DMS153 (cell line): ENCODE data around the gene SLC22A13.
"Not testable (repeated sequence)": the region's sequence is repeated elsewhere in the genome, so short reads cannot be mapped to it uniquely, and the experiment has no call there.

ENCODE experiments used
- DNase-seq: peaks from one replicate; lab custom pipeline; 2025; lab: John Stamatoyannopoulos, UW

Gene SLC22A13

DNA sequence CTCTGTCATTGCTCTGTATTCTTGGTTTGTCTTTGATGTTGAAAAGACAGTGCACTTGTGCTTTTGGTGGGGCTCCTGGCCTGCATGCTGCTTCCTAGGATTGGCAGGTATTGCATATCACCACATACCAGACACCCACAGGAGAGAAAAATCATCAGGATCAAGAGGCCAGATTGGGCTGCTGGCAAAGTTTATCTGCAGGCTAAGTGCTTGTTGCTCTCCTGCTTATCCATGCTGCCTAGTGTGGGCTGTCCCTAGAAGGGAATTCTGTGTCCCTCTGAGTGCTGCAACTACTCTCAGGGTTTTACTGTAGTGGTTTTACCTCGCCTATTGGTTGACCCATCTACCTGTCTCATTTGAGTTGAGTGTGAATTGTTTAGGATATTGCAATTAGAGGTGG is 833 bp upstream of the SLC22A13 start:
- DNase-seq, result no peak

DNA sequence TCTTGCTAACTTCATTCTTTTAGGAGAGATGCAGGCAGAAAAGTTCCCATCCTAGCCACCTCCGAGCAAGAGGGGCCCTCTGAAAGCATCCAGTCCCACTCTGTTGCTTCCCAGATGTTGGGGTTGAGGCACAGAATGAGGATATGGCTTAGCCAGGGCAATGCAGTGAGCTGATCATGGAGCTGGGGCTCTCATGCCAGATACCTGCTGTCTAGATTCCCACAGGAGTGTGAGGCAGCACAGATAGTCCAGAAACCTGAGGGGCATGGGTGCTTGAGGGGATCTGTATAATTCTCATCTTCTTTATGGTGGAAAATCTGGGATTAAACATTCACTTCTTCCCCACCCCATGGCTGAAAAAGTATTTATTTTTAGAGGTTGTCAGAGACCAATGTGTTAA is 1.2 kb downstream of the SLC22A13 start:
- DNase-seq, result no peak

DNA sequence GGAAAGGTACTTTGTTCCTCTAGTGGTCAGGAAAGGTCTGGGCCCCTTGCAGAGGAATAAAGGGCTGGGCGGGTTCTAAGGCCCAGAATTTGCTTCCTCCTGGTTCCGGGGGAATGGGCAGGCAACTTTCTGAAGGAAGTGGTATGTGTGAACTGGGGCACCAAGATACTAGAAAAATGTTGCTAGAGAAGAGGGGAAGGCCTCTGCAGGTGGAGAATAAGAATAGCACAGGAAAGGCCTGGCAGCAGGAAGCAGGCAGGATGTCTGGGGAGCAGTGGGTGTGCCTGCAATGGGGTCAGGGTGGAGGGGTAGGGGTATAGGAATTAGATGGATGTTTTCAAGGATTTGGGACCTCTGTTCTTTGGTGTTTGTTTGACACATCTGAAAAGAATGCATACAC is 2.0 kb downstream of the SLC22A13 start:
- DNase-seq, result no peak

DNA sequence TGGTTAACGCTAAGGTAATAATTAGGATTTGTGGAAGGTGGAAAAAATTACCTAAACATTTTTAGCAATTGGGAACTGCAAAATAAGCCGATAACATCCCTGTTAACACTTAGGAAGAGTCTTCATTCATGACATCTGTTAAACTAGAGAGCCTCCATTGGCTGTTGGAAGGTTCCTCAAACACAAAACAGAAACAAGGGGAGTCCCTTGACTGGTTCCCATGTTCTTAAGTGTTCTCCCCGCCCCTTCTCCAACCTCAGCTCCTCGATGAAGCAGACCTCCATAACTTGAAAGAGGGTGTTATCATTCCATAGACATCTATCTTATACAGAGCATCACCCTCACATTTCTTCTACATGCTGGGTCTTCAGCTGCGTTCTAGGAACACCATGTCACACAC is 2.5 kb downstream of the SLC22A13 start:
- DNase-seq, result no peak

DNA sequence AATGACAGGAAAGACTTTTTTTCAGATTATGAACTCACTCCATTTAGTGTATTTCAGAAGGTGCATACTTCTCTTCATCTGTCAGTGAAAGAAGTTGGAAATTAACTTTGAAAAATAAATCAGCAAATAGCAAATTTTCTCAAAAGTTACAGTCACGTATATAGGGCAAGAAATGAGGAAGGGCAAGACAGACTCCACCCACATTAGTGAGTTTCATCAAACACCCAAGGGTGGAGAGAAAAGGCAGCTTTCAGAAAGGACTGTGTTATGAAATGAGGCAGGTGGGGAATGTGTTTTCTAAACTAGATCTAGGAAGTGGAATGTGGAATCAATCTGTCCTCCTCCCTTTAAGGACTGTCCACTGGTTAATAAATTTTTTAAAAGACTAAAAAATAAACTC is 2.9 kb downstream of the SLC22A13 start:
- DNase-seq, result no peak

DNA sequence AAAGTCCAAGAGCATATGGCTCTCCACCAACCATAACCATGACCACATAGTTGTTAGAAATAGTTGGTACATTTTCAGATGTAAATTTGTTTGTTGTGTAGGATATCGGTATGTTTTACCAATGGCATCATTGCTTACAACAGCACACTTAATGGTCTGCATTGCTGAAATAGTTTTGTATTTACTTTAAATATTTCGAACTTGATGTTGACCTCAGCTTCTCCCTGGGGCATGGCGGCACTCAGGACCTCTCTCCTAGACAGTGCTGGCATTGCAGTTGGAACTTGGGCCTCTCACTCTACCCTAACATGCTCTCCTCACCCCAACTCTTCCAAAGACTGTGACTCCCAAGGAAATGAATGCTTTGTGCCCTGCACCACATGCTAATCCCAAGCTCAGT is 5.0 kb downstream of the SLC22A13 start:
- DNase-seq, result no peak

DNA sequence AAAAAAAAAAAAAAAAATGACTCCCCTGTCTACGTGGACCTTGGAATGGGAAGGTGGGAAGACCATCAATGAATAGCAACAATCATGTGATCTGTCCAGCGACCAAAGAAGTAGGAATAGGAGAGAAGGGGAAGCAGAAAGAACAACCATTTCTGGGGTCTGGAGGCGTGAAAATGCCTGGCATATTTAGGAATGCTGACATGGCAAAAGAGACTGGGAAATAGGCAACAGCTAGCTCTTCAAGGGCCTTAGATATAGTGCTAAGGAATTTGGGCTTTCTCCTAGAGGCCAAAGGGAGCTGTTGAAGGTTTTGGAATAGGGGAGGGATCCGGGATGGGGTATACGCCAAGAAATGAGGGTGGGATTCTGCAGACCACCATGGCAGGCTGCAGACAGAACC is 5.9 kb downstream of the SLC22A13 start:
- DNase-seq, result no peak

DNA sequence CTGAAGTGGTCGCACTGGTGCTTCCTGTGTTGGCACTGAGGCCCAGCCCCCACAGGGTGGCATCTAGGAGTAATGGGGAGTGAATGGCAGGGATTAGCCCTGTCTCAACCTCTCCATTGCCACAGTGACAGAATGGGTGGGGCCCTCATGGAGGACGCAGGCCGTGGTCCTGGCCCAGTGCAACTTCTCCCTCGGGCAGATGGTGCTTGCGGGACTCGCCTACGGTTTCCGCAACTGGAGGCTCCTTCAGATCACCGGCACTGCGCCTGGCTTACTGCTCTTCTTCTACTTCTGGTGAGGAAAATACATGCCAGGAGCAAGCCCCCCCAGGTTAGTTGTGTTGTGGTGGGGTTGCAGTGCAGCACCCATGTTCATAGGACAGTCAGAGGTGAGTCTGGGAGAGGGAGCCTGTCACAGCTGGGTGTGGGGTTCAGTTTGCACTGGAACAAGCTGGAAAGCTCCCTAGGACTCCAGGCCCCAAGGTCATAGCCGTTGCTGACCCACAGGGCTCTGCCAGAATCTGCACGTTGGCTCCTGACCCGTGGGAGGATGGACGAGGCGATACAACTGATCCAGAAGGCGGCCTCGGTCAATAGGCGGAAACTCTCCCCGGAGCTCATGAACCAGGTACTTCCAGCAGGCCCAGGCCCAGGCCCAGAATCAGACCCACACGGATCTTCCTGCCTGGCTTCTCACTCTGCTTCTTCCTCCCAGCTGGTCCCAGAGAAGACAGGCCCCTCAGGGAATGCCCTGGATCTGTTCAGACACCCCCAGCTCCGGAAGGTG is 9.4 kb downstream of the SLC22A13 start:
- DNase-seq, result no peak

DNA sequence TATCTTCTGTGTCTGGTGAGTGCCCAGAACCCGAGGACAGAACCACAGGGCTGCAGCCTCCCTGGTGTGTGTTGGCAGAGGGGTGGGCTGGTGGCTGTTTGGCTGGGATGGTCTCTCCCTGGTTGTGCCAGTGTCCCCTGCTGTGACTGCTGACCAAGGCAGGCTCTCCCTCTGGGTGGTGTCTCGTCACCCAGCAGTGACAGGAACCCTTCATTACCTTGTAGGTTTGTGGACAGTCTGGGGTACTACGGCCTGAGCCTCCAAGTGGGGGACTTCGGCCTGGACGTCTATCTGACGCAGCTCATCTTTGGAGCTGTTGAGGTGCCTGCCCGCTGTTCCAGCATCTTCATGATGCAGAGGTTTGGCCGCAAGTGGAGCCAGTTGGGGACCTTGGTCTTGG is 10.0 kb downstream of the SLC22A13 start:
- DNase-seq, result no peak

DNA sequence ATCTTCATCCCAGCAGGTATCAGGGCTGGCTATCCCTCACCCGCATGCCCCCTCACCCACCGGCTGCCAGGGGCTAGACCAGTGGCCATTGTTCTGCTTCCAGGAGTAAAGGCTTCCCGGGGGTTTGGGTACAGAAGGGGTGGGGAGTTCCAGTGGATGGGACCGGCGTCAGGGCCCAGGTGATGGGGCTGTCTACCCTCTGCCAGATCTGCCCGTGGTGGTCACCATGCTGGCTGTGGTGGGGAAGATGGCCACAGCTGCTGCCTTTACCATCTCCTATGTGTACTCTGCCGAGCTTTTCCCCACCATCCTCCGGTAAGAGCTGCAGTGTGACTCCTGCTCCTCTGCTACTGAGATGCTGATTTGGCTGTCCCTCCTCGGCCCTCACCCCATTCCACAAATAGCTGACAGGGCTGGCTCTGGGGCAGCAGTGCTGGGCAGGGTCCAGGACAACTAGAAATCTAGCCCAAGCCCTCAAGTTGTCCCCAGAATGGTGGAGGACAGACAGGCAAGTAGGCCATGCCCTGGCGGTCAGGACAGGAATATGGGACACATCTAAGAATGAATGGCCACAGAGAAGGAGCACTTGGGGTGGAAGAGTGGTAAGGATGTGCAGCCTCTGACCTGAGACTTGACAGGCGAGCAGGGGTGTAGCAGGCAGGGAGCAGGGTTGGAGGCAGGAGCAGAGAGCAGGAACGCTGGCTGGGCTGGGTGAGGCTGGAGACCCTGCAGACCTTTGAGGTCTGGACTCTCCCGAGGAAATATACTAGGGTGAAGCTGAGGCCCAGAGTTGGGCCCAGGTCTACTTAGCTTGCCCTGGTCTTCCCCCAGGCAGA is 10.7 kb downstream of the SLC22A13 start:
- DNase-seq, result no peak

DNA sequence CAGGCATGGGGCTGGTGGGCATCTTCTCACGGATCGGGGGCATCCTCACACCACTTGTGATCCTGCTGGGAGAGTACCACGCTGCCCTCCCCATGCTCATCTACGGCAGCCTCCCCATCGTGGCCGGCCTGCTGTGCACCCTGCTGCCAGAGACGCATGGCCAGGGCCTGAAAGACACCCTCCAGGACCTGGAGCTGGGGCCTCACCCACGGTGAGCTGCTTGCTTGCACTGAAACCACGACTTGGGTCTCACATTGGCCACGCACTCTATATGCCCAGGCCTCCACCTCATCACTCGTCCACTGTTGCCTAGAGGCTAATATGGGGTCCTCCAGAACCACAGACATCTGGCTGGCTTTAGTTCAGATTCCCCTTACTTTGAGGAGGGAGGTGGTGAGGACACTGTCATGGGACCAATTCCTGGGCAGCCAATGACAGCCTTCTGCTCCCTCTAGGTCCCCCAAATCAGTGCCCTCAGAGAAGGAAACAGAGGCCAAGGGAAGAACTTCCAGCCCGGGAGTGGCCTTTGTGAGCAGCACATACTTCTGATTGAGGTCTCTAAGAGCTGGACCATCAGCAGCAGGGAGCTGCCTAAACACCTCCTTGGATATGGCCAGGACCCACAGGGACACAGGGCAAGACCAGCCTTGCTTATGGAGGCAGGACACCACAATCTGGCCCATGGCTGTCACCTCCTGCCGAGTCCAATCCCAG is 11.5 kb downstream of the SLC22A13 start:
- DNase-seq, result no peak

DNA sequence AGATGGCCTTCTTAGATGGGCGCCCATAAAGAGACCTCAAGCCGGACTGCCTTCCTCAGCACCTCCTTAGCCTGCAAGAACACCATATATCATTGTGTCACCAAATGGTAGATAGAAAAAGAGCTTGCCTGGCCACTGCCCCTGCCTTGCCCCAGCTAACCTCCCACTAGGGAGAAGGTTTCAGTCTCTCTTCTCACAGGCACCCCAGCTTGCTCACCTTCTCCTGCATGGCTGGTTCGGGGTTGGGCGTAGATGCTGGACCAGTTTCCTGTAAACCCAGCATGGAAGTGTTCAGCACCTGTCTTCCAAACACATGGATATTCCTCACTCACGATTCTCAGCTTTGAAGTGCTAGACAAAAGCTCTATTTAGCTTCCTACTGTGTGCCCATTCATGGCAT is 13.2 kb downstream of the SLC22A13 start:
- no peak for DNase-seq

DNA sequence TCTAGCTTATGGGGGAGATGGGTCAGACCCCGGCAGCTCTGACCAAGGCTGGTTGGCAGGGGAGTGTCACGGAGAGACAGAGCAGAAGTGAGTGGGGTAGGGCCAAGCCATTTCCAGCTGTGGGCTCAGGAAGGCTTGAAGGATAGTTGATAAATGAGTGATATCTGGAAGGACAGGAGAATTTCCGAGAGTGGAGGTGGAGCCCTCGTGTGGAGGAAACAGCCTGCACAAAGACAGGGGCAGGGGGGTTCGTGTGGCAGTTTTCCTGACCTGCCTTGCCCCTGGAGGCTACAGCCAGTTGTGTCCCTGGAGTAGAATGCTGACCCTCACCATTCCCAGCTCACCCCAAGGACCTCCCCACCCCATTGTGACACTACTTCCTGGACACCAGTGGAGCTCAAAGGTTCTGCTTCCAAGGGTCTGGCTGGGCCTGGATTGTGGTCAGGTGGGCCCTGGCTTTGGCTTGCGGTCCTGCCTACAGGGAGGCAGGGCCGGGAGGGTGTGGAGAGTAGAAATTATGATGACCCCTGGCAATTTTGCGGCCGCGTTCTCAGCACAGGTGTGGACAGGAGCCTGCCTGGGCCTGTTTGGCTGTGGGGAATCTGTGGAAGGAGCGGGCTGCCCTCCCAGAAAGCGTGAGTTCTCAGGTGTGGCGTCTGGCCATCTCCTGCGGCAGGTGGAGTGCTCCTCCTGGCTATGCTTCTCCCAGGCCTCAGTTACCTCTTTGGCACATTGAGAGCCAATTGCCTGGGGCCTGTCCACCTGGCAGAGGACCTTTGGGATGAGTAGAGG is 16.5 kb downstream of the SLC22A13 start, which contains the start of gene SLC22A14:
Gene SLC22A14 (plus strand): TSS at position 400 of the 792 bp plus-strand sequence. CDS start 23,733 bp downstream, outside the sequence.
- no peak for DNase-seq

DNA sequence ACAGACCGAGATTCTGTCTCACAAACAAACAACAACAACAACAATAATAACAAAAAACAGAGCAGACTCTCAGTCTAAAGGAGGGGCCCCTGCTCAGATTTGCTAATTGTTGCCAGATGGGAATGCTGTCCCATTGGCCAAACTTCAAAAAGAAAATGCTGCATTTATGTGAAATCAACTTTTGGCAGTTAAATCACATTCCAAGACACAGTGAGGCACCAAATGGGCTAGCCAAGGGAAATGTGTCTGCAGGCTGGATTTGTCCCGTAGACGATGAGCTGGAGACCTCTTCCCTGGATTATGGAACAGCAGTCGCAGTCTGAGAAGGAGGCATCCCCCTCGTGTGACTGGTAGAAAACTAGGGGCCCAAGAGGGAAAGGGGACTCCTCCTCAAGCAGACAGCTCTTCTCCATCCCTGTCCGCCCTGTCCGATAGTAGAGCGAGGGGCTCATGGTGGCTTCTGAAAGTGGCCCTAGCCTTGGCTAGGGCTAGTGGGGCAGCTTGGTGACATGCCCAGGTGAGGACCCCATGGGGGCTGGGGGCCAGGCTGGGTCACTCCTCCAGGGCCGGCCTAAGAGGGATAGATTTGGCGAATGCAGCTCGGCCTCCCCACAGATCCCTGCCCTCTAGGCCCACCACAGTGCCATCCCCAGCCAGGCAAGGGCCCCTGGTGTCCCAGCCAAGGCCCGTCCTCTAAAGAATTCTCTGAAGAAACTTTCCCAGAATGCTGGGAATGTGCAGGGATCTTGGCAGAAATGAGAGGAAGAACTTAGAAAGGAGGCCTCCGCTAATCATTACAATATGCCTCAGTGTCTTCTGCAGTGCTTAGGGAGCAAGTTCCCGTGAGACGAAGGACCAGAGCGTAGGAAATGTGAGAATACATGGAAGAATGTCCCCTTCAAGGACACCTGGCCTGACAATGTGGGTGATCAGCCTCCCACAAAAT is 18.5 kb downstream of the SLC22A13 start:
- no peak for DNase-seq

DNA sequence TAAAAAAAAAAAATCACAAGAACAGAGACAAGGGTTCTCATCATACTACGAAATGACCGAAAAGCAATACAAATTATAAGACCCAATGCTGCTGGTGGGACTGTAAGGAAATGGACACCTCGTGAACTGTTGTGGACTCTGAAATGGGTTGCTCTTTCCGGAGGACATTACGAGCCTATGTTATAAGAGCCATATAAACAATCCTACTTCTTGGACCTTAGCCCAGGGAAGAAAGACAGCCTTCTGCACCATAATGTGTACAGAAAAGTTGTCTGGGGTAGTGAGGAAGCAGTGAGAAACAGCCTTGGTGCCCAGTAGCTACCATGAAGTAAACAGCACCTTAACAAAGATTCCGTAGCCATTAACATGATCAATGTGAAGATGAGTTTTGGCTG is 19.1 kb downstream of the SLC22A13 start:
- DNase-seq, result no peak

DNA sequence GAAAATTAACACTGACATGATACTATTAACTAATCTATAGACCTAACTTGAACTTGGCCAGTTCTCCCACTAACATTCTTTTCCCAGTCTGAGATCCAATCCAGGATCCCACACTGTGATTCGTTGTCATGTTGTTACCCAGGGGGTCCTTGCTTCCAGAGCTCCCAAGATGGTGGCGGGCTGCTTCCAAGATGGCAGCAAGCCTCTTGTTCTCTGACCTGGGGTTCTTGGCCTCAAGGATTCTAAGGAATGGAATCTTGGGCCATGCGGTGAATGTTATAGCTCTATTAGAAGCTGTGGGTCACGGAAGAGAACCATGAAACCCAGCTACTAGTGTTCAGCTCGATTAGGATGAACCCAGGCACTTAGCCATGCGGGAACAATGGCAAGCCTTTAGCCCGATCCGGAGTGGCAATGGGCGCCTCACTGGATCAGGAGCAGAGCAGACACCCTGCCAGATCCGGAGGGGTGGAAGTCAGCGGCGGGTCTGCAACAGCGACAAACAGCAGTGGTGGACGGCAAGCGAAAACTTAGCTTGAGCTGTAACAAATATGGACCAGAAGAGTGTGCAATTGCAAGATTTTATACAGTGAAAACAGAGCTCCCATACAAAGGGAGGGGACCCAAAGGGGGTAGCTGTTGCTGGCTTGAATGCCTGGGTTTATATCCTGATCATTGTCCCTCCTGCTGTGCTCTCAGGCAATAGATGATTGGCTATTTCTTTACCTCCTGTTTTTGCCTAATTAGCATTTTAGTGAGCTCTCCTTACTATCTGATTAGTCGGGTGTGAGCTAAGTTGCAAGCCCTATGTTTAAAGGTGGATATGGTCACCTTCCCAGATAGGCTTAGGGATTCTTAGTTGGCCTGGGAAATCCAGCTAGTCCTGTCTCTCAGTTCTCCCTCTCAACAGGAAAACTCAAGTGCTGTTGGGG is 23.9 kb downstream of the SLC22A13 start:
- DNase-seq, result not testable (repeated sequence)

DNA sequence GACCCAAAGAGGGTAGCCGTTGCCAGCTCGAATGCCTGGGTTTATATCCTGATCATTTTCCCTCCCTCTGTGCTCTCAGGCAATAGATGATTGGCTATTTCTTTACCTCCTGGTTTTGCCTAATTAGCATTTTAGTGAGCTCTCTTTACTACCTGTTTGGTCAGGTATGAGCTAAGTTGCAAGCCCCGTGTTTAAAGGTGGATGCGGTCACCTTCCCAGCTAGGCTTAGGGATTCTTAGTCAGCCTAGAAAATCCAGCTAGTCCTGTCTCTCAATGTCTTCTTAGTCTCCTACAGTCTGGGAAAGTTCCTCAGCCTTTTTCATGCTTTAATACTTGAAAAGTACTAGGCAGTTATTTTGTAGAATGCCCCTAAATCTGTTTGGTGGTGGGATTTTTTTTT is 31.4 kb downstream of the SLC22A13 start:
- DNase-seq, result not testable (repeated sequence)

DNA sequence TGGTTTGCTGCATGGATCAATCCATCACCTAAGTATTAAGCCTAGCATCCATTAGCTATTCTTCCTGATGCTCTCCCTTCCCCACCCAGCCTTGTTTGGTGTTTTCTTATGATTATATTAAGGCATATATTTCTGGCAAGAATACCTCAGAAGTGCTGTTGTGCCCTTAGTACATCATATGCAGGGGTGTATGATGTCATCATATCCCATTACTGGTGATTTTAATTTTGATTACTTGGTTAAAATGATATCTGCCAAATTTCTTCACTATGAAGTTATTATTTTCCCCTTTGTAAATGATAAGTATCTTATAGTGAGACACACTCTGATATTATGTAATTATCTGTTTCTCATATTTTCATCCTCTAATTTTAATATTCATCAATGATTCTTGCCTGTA is 31.9 kb downstream of the SLC22A13 start:
- no peak for DNase-seq

DNA sequence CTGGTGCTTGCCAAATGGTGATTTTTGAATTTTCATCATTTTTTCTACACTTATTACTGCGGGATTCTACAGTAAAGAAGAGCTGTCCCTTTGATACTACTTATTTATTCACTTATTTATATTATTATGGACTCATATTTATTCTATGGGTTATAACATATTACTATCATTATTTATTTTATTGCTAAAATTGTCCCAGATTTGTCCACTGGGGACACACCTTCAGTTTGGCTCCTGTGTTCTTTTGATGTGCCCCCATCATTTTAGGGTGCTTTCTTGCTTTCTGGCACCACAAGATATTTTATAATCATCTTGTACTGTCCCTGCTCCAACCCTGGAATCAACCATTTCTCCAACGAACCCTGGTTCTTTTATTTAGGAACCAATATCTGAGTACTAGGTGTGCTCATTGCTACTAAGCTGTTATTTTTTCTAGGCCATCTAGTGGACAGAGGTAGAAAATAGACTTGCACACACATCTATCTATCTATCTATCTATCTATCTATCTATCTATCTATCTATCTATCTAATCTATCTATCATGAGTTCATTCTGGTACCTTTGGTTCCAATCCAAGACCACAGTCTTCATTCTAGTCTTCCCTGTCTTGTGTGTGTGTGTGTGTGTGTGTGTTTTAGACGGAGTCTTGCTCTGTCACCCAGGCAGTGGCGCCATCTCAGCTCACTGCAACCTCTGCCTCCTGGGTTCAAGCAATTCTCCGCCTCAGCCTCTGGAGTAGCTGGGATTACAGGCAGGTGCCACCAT is 32.5 kb downstream of the SLC22A13 start:
- DNase-seq, result no peak
